HCT116 (cell line): Measurements from ENCODE around the gene SHISA6.

Experiments
- CBX3 ChIP-seq: IDR thresholded peaks from 2 replicates; pipeline ENCODE4 v1.6.1; 2012; ENCODE audit warnings: low read depth
- CTCF ChIP-seq, 3 experiments: fragments of 200-600 bp in 1 of 3; sonication (generic) in 1 of 3; IDR thresholded peaks in 2 of 3; conservative IDR thresholded peaks in 1 of 3; 2 replicates each; pipeline ENCODE4 v1.5.1; 2012 to 2017; ENCODE audit warnings: low read depth in 2 of 3, low read length in 2 of 3, antibody characterized with exemption in 1 of 3, borderline replicate concordance in 1 of 3, control low read depth in 1 of 3, mild to moderate bottlenecking in 1 of 3, mixed read lengths in 1 of 3, mixed run types in 1 of 3, moderate library complexity in 1 of 3; ENCODE audit not compliant: insufficient read depth in 1 of 3
- EGR1 ChIP-seq: IDR thresholded peaks from 2 replicates; pipeline ENCODE4 v1.6.1; 2012; ENCODE audit warnings: low read depth
- EZH2 ChIP-seq: fragments of 200-600 bp; sonication (generic); IDR thresholded peaks from 2 replicates; pipeline ENCODE4 v1.6.1; 2017; ENCODE audit warnings: antibody characterized with exemption, mixed run types
- EZH2phosphoT487 ChIP-seq: fragments of 200-600 bp; IDR thresholded peaks from 2 replicates; pipeline ENCODE4 v1.6.1; 2018; ENCODE audit warnings: antibody characterized with exemption, borderline replicate concordance
- MAX ChIP-seq: IDR thresholded peaks from 2 replicates; pipeline ENCODE4 v1.6.1; 2012
- POLR2A ChIP-seq: IDR thresholded peaks from 2 replicates; pipeline ENCODE4 v1.7.0; 2011; ENCODE audit warnings: borderline replicate concordance; ENCODE audit not compliant: insufficient read depth, insufficient read length; ENCODE audit errors: extremely low read depth
- POLR2AphosphoS5 ChIP-seq: IDR thresholded peaks from 2 replicates; pipeline ENCODE4 v1.6.1; 2011; ENCODE audit warnings: mild to moderate bottlenecking, low read depth, low read length, moderate library complexity
- RAD21 ChIP-seq: IDR thresholded peaks from 2 replicates; pipeline ENCODE4 v1.6.1; 2012; ENCODE audit warnings: low read depth, mild to moderate bottlenecking
- REST ChIP-seq: IDR thresholded peaks from 2 replicates; pipeline ENCODE4 v1.6.1; 2012; ENCODE audit warnings: low read depth
- SIN3A ChIP-seq: IDR thresholded peaks from 2 replicates; pipeline ENCODE4 v1.6.1; 2012; ENCODE audit warnings: low read depth
- TCF7L2 ChIP-seq: IDR thresholded peaks from 2 replicates; pipeline ENCODE4 v1.7.0; 2011; ENCODE audit warnings: borderline replicate concordance, inconsistent platforms; ENCODE audit not compliant: insufficient read depth, insufficient read length; ENCODE audit errors: extremely low read depth
- YY1 ChIP-seq: IDR thresholded peaks from 2 replicates; pipeline ENCODE4 v1.6.1; 2011; ENCODE audit warnings: low read length, low read depth, moderate library complexity, mild to moderate bottlenecking; ENCODE audit not compliant: insufficient replicate concordance; ENCODE audit errors: extremely low read depth
- ZNF274 ChIP-seq: fragments of 200-500 bp; sonication (Bioruptor generic); IDR thresholded peaks from 2 replicates; pipeline ENCODE4 v1.6.1; 2014; ENCODE audit warnings: mild to moderate bottlenecking, low read depth, low read length, inconsistent platforms

GRCh38 chr17:11221721-11222120, 19.3 kb upstream of the SHISA6 start:
- TF ChIP-seq EZH2phosphoT487 (no peak), TCF7L2 (no peak), CTCF (IDR thresholded peaks at IDR 0.05 in 2 of 3, conservative IDR thresholded peaks at IDR 0.05 in 1 of 3; ENCODE audit: borderline replicate concordance in 1 of 3, insufficient read depth in 1 of 3, low read depth in 2 of 3, low read length in 2 of 3) (no peak), POLR2A (no peak), EGR1 (no peak), SIN3A (no peak), CBX3 (no peak), RAD21 (no peak), ZNF274 (no peak), MAX (no peak), YY1 (no peak), POLR2AphosphoS5 (no peak), REST (no peak), EZH2 (no peak)
